Measurements from ENCODE around the gene PKN2. TPM values are rescaled to one million over a fixed set of nuclear protein-coding genes. Genes with fewer than 3 reads are reported as not detected.
A peak's percentile ranks its signal among the peaks of the same experiment; 100 is the strongest.

Gene PKN2
- total RNA-seq (ENCODE audit: low replicate concordance): 41.9 and 74.4 TPM in 2 replicates

- TF ChIP-seq EZH2phosphoT487 (IDR thresholded peaks at IDR 0.05): no peak
- TF ChIP-seq CTCF (IDR thresholded peaks at IDR 0.05): no peak
- TF ChIP-seq EZH2 (IDR thresholded peaks at IDR 0.05): no peak
- Histone ChIP-seq H4K20me1 (ENCODE audit: low read depth) (peaks cover 8% of the 10 kb centered on the region), H3K4me3 (peak within 1 kb of the TSS; percentile 87), H3F3A (ENCODE audit: low read depth) (peaks cover 31% of the 10 kb centered on the region), H3K9ac (peak within 1 kb of the TSS; percentile 86), H3K9me3 (ENCODE audit: low read depth) (no peaks in the 10 kb centered on the region), H3K27me3 (no peaks in the 10 kb centered on the region), H3K27ac (peak within 1 kb of the TSS; percentile 96), H2AFZ (replicated peaks) (peak within 1 kb of the TSS; percentile 69), H3K4me1 (peaks cover 18% of the 10 kb centered on the region), H3K36me3 (peaks cover 4% of the 10 kb centered on the region), H3K4me2 (peak within 1 kb of the TSS; percentile 82), H3K79me2 (ENCODE audit: low read depth) (peaks cover 70% of the 10 kb centered on the region)
- no peaks in the 10 kb centered on the region for H3K9me3 Mint-ChIP-seq
- DNase-seq (ENCODE audit: low spot score): peak; percentile 100
- H3K4me1 Mint-ChIP-seq: peaks cover 16% of the 10 kb centered on the region
- H3K4me3 Mint-ChIP-seq: peak within 1 kb of the TSS; percentile 98
- no peaks in the 10 kb centered on the region for H3K27me3 Mint-ChIP-seq (ENCODE audit: insufficient read depth, low read depth)
- H3K27ac Mint-ChIP-seq: peak within 1 kb of the TSS; percentile 98
- H3K36me3 Mint-ChIP-seq: no peaks in the 10 kb centered on the region
Measured at GRCh38 chr1:88683541-88684481, at the start of gene PKN2. TSS of gene PKN2 (plus strand) at chr1:88684273. CDS start at chr1:88684581, 308 bp downstream.

- Mint-ChIP-seq H3K4me3 (no peak overlapping the region), H3K36me3 (no peaks in the 10 kb centered on the region), H3K27ac (no peak overlapping the region)
Measured at GRCh38 chr1:88634538-88634937, 49.5 kb upstream of the PKN2 start.

GRCh38 chr1:88640060-88640459, 44.0 kb upstream of the PKN2 start:
- no peaks in the 10 kb centered on the region for H4K20me1 ChIP-seq (ENCODE audit: low read depth)
- Mint-ChIP-seq H3K4me1 (no peaks in the 10 kb centered on the region), H3K27me3 (ENCODE audit: insufficient read depth, low read depth) (peaks cover under 1% of the 10 kb centered on the region), H3K36me3 (no peaks in the 10 kb centered on the region), H3K4me3 (no peak overlapping the region), H3K9me3 (peaks cover 14% of the 10 kb centered on the region), H3K27ac (no peak overlapping the region)
- H2AFZ ChIP-seq (replicated peaks): no peak overlapping the region
- H3K4me2 ChIP-seq: no peak overlapping the region
- no peak overlapping the region for H3K27ac ChIP-seq
- H3F3A ChIP-seq (ENCODE audit: low read depth): no peaks in the 10 kb centered on the region
- H3K79me2 ChIP-seq (ENCODE audit: low read depth): no peaks in the 10 kb centered on the region
- H3K36me3 ChIP-seq: no peaks in the 10 kb centered on the region
- H3K9me3 ChIP-seq (ENCODE audit: low read depth): no peaks in the 10 kb centered on the region
- no peak for DNase-seq (ENCODE audit: low spot score)
- H3K9ac ChIP-seq: no peak overlapping the region
- H3K4me3 ChIP-seq: no peak overlapping the region
- H3K4me1 ChIP-seq: no peaks in the 10 kb centered on the region
- no peaks in the 10 kb centered on the region for H3K27me3 ChIP-seq
- TF ChIP-seq EZH2phosphoT487 (IDR thresholded peaks at IDR 0.05) (no peak), EZH2 (IDR thresholded peaks at IDR 0.05) (no peak)

More at GRCh38 chr1:88634538-88634937, 49.5 kb upstream of the PKN2 start:
- no peak overlapping the region for H2AFZ ChIP-seq (replicated peaks)
- Mint-ChIP-seq H3K27me3 (ENCODE audit: insufficient read depth, low read depth) (peaks cover 2% of the 10 kb centered on the region), H3K4me1 (no peaks in the 10 kb centered on the region), H3K9me3 (peaks cover 25% of the 10 kb centered on the region)
- no peaks in the 10 kb centered on the region for H3K27me3 ChIP-seq
- no peaks in the 10 kb centered on the region for H3K4me1 ChIP-seq
- no peaks in the 10 kb centered on the region for H4K20me1 ChIP-seq (ENCODE audit: low read depth)
- TF ChIP-seq EZH2phosphoT487 (IDR thresholded peaks at IDR 0.05): no peak
- no peak for TF ChIP-seq EZH2 (IDR thresholded peaks at IDR 0.05)
- no peak for TF ChIP-seq CTCF (IDR thresholded peaks at IDR 0.05)
- H3K27ac ChIP-seq: no peak overlapping the region
- no peaks in the 10 kb centered on the region for H3K36me3 ChIP-seq
- H3K9ac ChIP-seq: no peak overlapping the region
- no peak for DNase-seq (ENCODE audit: low spot score)
- peaks cover 3% of the 10 kb centered on the region for H3K9me3 ChIP-seq (ENCODE audit: low read depth)
- H3K79me2 ChIP-seq (ENCODE audit: low read depth): no peaks in the 10 kb centered on the region
- H3K4me3 ChIP-seq: no peak overlapping the region
- no peaks in the 10 kb centered on the region for H3F3A ChIP-seq (ENCODE audit: low read depth)
- H3K4me2 ChIP-seq: no peak overlapping the region

GRCh38 chr1:88645886-88646285, 38.2 kb upstream of the PKN2 start:
- Mint-ChIP-seq H3K27ac (peak overlapping the region; percentile 55), H3K4me1 (peaks cover 45% of the 10 kb centered on the region), H3K9me3 (peaks cover 2% of the 10 kb centered on the region), H3K36me3 (no peaks in the 10 kb centered on the region), H3K4me3 (no peak overlapping the region), H3K27me3 (ENCODE audit: insufficient read depth, low read depth) (no peaks in the 10 kb centered on the region)
- H4K20me1 ChIP-seq (ENCODE audit: low read depth): no peaks in the 10 kb centered on the region
- H3K27ac ChIP-seq: no peak overlapping the region
- H3K4me2 ChIP-seq: no peak overlapping the region
- no peaks in the 10 kb centered on the region for H3K27me3 ChIP-seq
- H3K36me3 ChIP-seq: no peaks in the 10 kb centered on the region
- DNase-seq (ENCODE audit: low spot score): no peak
- no peaks in the 10 kb centered on the region for H3K79me2 ChIP-seq (ENCODE audit: low read depth)
- H3K9ac ChIP-seq: no peak overlapping the region
- H3K4me3 ChIP-seq: no peak overlapping the region
- H2AFZ ChIP-seq (replicated peaks): no peak overlapping the region
- no peaks in the 10 kb centered on the region for H3K9me3 ChIP-seq (ENCODE audit: low read depth)
- TF ChIP-seq CTCF (IDR thresholded peaks at IDR 0.05): no peak
- TF ChIP-seq EZH2phosphoT487 (IDR thresholded peaks at IDR 0.05): no peak
- TF ChIP-seq EZH2 (IDR thresholded peaks at IDR 0.05): no peak
- H3K4me1 ChIP-seq: peaks cover 36% of the 10 kb centered on the region
- peaks cover 13% of the 10 kb centered on the region for H3F3A ChIP-seq (ENCODE audit: low read depth)

Measured in neural progenitor cell (in vitro differentiated cells).